GM21786 (cell line): ENCODE results near the gene IFNA1.
"Not testable (repeated sequence)": the region's sequence is repeated elsewhere in the genome, so short reads cannot be mapped to it uniquely, and the experiment has no call there.

Experiments
- ATAC-seq: cut with Tn5 transposase; IDR thresholded peaks from one replicate; pipeline ENCODE4 v1.9.1; 2021; ENCODE audit not compliant: unreplicated experiment

The IFNA1 gene

GRCh38 chr9:21440139-21440538, at the start of gene IFNA1:
Gene IFNA1 (plus strand): TSS chr9:21440439. CDS start chr9:21440508, 69 bp downstream.
- ATAC-seq: no peak

- ATAC-seq: peak; percentile 78
These were observed 48.0 kb upstream of the IFNA1 start for GRCh38 chr9:21392270-21392669.

GRCh38 chr9:21395778-21396717, 44.2 kb upstream of the IFNA1 start:
- peak; percentile 61 for ATAC-seq

- no peak for ATAC-seq
These were observed 41.2 kb upstream of the IFNA1 start for GRCh38 chr9:21398955-21399489.

- no peak for ATAC-seq
These were observed 40.3 kb upstream of the IFNA1 start for GRCh38 chr9:21399956-21400355.

- peak; percentile 72 for ATAC-seq
These were observed 37.6 kb upstream of the IFNA1 start for GRCh38 chr9:21402386-21403251.

GRCh38 chr9:21404146-21404545, 36.1 kb upstream of the IFNA1 start:
- ATAC-seq: no peak

GRCh38 chr9:21408817-21409216, 31.4 kb upstream of the IFNA1 start, which contains the start of gene IFNA8:
Gene IFNA8 (plus strand): TSS chr9:21409117. CDS start chr9:21409177, 60 bp downstream.
- no peak for ATAC-seq

- ATAC-seq: peak; percentile 74
These were observed 28.1 kb upstream of the IFNA1 start for GRCh38 chr9:21412107-21412506.

GRCh38 chr9:21413151-21413550, 27.1 kb upstream of the IFNA1 start:
- no peak for ATAC-seq

- ATAC-seq: peak; percentile 42
These were observed 26.6 kb upstream of the IFNA1 start for GRCh38 chr9:21413624-21414023.

GRCh38 chr9:21414220-21414940, 25.9 kb upstream of the IFNA1 start:
- ATAC-seq: no peak

- no peak for ATAC-seq
These were observed 24.6 kb upstream of the IFNA1 start for GRCh38 chr9:21415493-21416267.

GRCh38 chr9:21428235-21428634, 12.0 kb upstream of the IFNA1 start:
- no peak for ATAC-seq

- no peak for ATAC-seq
These were observed 11.0 kb upstream of the IFNA1 start for GRCh38 chr9:21429191-21429590.

- ATAC-seq: peak; percentile 75
These were observed 7.4 kb upstream of the IFNA1 start for GRCh38 chr9:21432672-21433425.

- ATAC-seq: no peak
These were observed 5.8 kb upstream of the IFNA1 start for GRCh38 chr9:21434202-21435014.

GRCh38 chr9:21435015-21435383, 5.2 kb upstream of the IFNA1 start:
- ATAC-seq: not testable (repeated sequence)
